Germinal center (tissue), 1 donor: ENCODE data around the gene ZNF33B.
"Not testable (repeated sequence)": the region's sequence is repeated elsewhere in the genome, so short reads cannot be mapped to it uniquely, and the experiment has no call there.

Experiments
- DNase-seq: peaks from one replicate; pipeline ENCODE4 v3.0.0; 2012; ENCODE audit warnings: mixed read lengths, low spot score

ZNF33B gene

GRCh38 chr10:42638055-42638820 is at the start of gene ZNF33B:
Gene ZNF33B, minus strand, starts transcription at chr10:42638570. Its CDS starts 1,642 bp downstream, at chr10:42636928.
- peak; percentile 92 for DNase-seq

GRCh38 chr10:42684517-42684916 is 46.1 kb upstream of the ZNF33B start:
- DNase-seq: no peak

GRCh38 chr10:42680267-42680666 is 41.9 kb upstream of the ZNF33B start:
- no peak for DNase-seq

- DNase-seq: not testable (repeated sequence)
These were observed 27.0 kb upstream of the ZNF33B start for GRCh38 chr10:42665181-42665979.

- DNase-seq: no peak
These were observed 16.0 kb upstream of the ZNF33B start for GRCh38 chr10:42654419-42654818.

GRCh38 chr10:42652858-42653257 is 14.5 kb upstream of the ZNF33B start:
- DNase-seq: no peak

GRCh38 chr10:42650374-42650773 is 12.0 kb upstream of the ZNF33B start:
- DNase-seq: no peak

- DNase-seq: no peak
These were observed 10.1 kb upstream of the ZNF33B start for GRCh38 chr10:42648512-42648911.

- DNase-seq: no peak
These were observed 8.6 kb upstream of the ZNF33B start for GRCh38 chr10:42646687-42647640.

GRCh38 chr10:42646214-42646613 is 7.8 kb upstream of the ZNF33B start:
- no peak for DNase-seq

GRCh38 chr10:42645516-42645915 is 7.1 kb upstream of the ZNF33B start:
- DNase-seq: no peak

- no peak for DNase-seq
These were observed 6.7 kb upstream of the ZNF33B start for GRCh38 chr10:42645103-42645502.

GRCh38 chr10:42640610-42641229 is 2.4 kb upstream of the ZNF33B start:
- DNase-seq: no peak

GRCh38 chr10:42638821-42639270 is 476 bp upstream of the ZNF33B start:
- DNase-seq: no peak

- DNase-seq: no peak
These were observed 719 bp downstream of the ZNF33B start for GRCh38 chr10:42637648-42638054.

GRCh38 chr10:42637142-42637541 is 1.2 kb downstream of the ZNF33B start:
- no peak for DNase-seq

- no peak for DNase-seq
These were observed 3.3 kb downstream of the ZNF33B start for GRCh38 chr10:42635098-42635497.

GRCh38 chr10:42632564-42632963 is 5.8 kb downstream of the ZNF33B start:
- DNase-seq: no peak

- no peak for DNase-seq
These were observed 7.7 kb downstream of the ZNF33B start for GRCh38 chr10:42630537-42631134.

- DNase-seq: no peak
These were observed 14.4 kb downstream of the ZNF33B start for GRCh38 chr10:42623929-42624328.

- no peak for DNase-seq
These were observed 19.9 kb downstream of the ZNF33B start for GRCh38 chr10:42618424-42618823.
